ENCODE results near the gene FAM131A.

FAM131A gene

DNA sequence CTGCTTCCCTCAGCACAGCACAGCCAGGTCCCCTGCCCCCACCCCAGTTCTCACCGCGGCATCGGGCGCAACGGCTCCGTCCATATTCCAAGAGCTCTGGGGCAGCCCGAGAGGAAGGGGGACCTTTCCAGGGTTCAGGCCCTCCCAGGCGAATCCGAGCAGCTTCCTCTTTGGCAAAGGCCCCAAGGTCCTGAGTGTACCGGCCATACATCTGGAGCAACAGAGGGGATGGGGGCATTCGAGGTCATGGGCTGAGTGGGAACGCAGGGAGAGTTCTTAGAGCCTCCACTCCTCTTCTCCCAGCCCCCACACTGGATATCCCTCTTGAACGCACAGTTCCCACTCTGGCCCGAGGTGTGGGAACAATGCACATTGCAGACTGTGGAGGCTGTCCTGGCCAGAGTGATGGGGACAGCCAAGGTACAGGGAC lies 21.5 kb downstream of the FAM131A start:
- TF ChIP-seq, protein P1, sequence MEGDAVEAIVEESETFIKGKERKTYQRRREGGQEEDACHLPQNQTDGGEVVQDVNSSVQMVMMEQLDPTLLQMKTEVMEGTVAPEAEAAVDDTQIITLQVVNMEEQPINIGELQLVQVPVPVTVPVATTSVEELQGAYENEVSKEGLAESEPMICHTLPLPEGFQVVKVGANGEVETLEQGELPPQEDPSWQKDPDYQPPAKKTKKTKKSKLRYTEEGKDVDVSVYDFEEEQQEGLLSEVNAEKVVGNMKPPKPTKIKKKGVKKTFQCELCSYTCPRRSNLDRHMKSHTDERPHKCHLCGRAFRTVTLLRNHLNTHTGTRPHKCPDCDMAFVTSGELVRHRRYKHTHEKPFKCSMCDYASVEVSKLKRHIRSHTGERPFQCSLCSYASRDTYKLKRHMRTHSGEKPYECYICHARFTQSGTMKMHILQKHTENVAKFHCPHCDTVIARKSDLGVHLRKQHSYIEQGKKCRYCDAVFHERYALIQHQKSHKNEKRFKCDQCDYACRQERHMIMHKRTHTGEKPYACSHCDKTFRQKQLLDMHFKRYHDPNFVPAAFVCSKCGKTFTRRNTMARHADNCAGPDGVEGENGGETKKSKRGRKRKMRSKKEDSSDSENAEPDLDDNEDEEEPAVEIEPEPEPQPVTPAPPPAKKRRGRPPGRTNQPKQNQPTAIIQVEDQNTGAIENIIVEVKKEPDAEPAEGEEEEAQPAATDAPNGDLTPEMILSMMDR (IDR thresholded peaks at IDR 0.05; ENCODE audit: low read depth, low read length), result no peak
- no peak overlapping the region for H3K4me3 ChIP-seq (ENCODE audit: low read depth, low read length)

GRCh38 chr3:184359610-184360009 lies 22.2 kb downstream of the FAM131A start:
- TF ChIP-seq, protein P1 (IDR thresholded peaks at IDR 0.05; ENCODE audit: low read depth, low read length), result no peak
- no peak overlapping the region for H3K4me3 ChIP-seq (ENCODE audit: low read depth, low read length)

DNA sequence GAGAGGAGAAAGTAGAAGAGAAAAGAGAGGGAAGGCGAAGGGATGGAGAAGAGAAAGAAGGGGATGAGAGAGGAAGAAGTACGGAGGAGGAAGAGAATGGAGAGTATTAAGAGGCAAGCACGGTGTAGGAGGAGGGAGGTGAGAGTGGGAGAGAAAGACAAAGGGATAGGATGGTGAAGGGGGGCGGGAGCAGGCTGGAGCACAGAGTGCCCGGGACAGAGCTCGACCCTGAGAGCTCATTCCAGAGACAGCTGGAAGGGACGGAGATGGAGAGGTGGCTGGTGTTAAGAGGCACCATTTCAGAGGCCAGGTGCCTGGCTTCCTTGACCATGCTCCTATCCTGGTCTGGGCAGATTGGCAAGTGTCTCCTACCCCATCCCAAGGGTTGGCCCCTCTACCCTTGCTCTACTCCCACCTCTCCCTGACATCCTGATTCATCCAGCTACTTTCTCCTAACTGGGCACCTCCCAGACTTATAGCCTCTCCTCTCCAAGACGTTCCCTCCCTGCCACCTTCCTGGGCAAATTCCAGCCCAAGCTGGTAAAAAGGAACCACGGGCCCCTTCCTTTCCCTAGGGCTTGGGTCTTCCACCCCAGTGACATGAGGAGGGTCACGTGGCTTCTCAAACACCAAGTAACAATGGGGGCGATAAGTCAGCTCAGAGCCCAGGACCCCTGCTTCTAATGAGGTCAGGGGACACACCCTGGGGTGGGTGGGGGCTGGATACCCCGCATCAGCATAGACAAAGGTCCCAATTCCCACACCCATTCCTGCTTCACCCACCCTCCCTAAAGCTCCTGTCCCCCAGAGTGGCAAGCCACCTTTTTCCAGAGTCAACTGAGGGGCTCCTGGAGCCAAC lies 22.9 kb downstream of the FAM131A start:
- H3K4me3 ChIP-seq (ENCODE audit: low read depth, low read length), result peak overlapping the region; percentile 67
- TF ChIP-seq, protein P1 (IDR thresholded peaks at IDR 0.05; ENCODE audit: low read depth, low read length), result no peak

- TF ChIP-seq, protein P1 (IDR thresholded peaks at IDR 0.05; ENCODE audit: low read depth, low read length), result no peak
- peak overlapping the region; percentile 67 for H3K4me3 ChIP-seq (ENCODE audit: low read depth, low read length)
These were observed 23.6 kb downstream of the FAM131A start for GRCh38 chr3:184360929-184361531.

- TF ChIP-seq, protein P1 (IDR thresholded peaks at IDR 0.05; ENCODE audit: low read depth, low read length), result no peak
- H3K4me3 ChIP-seq (ENCODE audit: low read depth, low read length), result peak within 1 kb of the TSS; percentile 67
These were observed 24.1 kb downstream of the FAM131A start, which contains the start of the genes CLCN2 and POLR2H for GRCh38 chr3:184361532-184361931. CLCN2 (minus strand) TSS chr3:184361605; CDS start chr3:184361479, 126 bp downstream. POLR2H (plus strand) TSS chr3:184361710; CDS start chr3:184363493, 1,783 bp downstream.

GRCh38 chr3:184361932-184362667 lies 24.7 kb downstream of the FAM131A start:
- TF ChIP-seq, protein P1 (IDR thresholded peaks at IDR 0.05; ENCODE audit: low read depth, low read length), result no peak
- peak overlapping the region; percentile 67 for H3K4me3 ChIP-seq (ENCODE audit: low read depth, low read length)
